ENCODE measurements around the gene CLINT1. TPM values are rescaled to one million over a fixed set of nuclear protein-coding genes. Genes with fewer than 3 reads are reported as not detected.

CLINT1 gene
- total RNA-seq: 57.3 and 64.4 TPM in 2 replicates

DNA sequence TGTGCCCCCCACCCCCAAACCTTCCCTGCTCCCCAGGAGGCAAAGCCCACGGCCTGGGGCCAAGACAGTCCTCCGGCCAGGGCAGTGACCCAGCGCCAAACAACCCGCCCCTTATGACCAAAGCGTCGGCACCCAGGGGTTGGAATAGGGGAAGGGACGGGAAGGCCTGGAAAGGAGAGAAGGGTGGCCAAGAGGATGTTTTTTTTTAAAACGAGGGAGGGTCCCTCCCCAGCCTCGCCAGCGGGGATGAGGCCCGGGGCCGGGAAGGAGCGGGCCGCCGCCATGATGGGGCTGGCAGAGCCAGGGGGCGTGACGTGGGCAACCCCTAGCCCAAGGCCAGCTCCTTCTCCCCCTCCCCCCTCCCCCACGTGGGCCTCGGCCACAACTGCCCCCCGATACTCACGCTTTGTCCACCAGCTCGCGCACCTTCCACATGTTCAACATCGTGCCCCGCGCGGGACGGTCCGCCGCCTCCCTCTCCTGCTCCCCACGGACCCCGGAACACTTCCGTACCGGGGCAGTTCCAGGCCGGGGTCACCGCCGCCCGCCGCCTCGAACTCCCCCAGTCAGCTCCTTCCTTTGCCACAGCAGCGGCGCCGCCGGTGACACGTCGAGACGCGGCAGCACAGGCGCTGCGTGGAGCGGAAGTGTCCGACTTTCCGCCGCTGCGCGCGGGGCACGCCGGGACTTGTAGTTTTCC, at the start of gene CLINT1:
Gene CLINT1, minus strand, starts transcription at position 619 of the 700 bp plus-strand sequence. Its CDS starts 175 bp downstream, at position 444.

DNA sequence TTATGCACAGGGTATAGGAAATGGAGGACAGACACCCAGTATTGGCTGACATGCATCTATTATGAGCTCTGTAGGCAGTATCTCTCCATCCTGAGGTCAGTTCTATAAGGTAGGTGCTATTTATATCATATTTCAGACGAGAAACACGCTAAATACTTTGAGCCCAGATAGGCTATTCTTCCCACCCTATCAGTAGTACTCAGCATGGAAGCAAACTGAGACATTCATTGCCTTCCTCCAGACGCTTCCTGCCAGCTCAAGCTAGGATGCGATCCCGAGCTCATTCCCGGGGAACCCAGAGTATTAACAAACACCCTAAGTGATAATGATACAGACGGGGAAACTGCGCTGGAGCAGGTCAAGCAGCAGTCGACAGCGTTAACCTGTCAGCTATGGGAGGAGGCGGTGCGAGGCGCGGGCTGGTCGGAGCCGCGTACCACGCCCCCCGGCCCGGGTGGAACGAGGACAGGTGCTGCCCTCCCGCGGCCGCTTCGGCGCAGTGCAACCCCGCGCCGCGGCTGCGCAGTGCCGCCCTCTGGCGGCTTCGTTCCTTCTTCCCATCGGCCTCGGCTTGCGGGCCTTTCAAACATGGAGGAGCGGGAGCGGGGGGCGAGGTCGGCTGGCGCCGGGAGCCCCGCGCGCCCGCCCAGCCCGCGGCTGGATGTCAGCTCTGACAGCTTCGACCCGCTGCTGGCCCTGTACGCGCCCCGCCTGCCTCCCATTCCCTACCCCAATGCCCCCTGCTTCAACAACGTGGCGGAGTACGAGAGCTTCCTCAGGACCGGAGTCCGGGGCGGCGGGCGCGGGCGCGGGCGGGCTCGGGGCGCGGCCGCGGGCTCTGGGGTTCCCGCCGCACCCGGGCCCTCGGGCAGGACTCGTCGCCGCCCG, 115.5 kb downstream of the CLINT1 start, which contains the start of gene LSM11:
Gene LSM11, plus strand, starts transcription at position 550 of the 888 bp plus-strand sequence. Its CDS starts 39 bp downstream, at position 589.

Other genes with a start within 250 kb of the CLINT1 start
- not detected in 2 replicates for gene SOX30, start 206.7 kb downstream of the CLINT1 start, total RNA-seq
- gene C5orf52, start 187.6 kb downstream of the CLINT1 start, total RNA-seq: not detected in 2 replicates
- gene THG1L, start 127.7 kb downstream of the CLINT1 start, total RNA-seq: 4.2 and 9.0 TPM in 2 replicates
- 3.6 and 3.7 TPM in 2 replicates for gene LSM11, start 115.4 kb downstream of the CLINT1 start, total RNA-seq

Data from cardiac atrium fibroblast (primary cell).